BE2C (cell line): ENCODE data around the gene CKAP5.

Source experiments
- DNase-seq: peaks from one replicate; pipeline ENCODE4 v3.0.0-alpha.2; 2020
- H3K27me3 ChIP-seq: fragments of 250-450 bp; sonication (Bioruptor Pico); 2 replicates; pipeline ENCODE4 v1.5.1; 2020; ENCODE audit warnings: mild to moderate bottlenecking
- H3K36me3 ChIP-seq: fragments of 250-450 bp; sonication (Bioruptor Pico); 2 replicates; pipeline ENCODE4 v1.5.1; 2020; ENCODE audit warnings: mild to moderate bottlenecking
- H3K4me1 ChIP-seq: fragments of 250-450 bp; sonication (Bioruptor Pico); 2 replicates; pipeline ENCODE4 v1.5.1; 2020
- H3K4me3 ChIP-seq: 2 replicates; pipeline ENCODE4 v1.5.1; 2011; ENCODE audit warnings: low read depth, low read length
- H3K9me3 ChIP-seq: fragments of 250-450 bp; sonication (Bioruptor Pico); 2 replicates; pipeline ENCODE4 v1.5.1; 2020
- TF ChIP-seq, protein P1 (sequence below): IDR thresholded peaks from 2 replicates; pipeline ENCODE4 v1.5.1; 2012; ENCODE audit warnings: mild to moderate bottlenecking, low read depth, low read length

Gene CKAP5

DNA sequence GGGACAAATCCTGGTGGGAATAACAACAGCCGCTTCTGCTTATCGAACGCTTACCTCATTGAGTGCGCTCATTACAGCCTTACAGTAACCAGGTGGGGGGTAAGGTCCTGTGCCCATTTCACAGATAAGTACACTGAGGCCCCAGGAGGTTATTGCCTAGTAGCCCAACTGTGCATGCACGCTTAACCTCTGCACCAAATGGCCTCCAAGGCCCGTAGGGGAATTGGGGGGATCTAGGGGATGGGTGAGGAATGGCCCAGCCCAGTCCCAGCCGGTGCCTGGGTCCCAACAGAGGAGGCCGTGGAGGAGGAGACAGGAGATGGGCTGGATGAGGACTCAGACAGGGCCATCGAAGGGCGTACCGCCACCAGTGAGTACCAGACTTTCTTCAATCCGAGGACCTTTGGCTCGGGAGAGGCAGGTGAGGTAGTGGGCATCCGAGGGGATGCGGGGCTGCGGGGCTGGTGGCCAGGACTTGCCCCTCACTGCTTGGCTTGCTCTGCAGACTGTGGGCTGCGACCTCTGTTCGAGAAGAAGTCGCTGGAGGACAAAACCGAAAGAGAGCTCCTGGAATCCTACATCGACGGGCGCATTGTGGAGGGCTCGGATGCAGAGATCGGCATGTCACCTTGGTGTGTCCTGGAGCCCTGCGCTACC, 119.7 kb downstream of the CKAP5 start:
- TF ChIP-seq, protein P1, sequence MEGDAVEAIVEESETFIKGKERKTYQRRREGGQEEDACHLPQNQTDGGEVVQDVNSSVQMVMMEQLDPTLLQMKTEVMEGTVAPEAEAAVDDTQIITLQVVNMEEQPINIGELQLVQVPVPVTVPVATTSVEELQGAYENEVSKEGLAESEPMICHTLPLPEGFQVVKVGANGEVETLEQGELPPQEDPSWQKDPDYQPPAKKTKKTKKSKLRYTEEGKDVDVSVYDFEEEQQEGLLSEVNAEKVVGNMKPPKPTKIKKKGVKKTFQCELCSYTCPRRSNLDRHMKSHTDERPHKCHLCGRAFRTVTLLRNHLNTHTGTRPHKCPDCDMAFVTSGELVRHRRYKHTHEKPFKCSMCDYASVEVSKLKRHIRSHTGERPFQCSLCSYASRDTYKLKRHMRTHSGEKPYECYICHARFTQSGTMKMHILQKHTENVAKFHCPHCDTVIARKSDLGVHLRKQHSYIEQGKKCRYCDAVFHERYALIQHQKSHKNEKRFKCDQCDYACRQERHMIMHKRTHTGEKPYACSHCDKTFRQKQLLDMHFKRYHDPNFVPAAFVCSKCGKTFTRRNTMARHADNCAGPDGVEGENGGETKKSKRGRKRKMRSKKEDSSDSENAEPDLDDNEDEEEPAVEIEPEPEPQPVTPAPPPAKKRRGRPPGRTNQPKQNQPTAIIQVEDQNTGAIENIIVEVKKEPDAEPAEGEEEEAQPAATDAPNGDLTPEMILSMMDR, result no peak
- Histone ChIP-seq H3K4me3 (no peak overlapping the region), H3K9me3 (no peaks in the 10 kb centered on the region), H3K27me3 (no peaks in the 10 kb centered on the region), H3K36me3 (no peaks in the 10 kb centered on the region), H3K4me1 (no peaks in the 10 kb centered on the region)
- DNase-seq, result no peak

DNA sequence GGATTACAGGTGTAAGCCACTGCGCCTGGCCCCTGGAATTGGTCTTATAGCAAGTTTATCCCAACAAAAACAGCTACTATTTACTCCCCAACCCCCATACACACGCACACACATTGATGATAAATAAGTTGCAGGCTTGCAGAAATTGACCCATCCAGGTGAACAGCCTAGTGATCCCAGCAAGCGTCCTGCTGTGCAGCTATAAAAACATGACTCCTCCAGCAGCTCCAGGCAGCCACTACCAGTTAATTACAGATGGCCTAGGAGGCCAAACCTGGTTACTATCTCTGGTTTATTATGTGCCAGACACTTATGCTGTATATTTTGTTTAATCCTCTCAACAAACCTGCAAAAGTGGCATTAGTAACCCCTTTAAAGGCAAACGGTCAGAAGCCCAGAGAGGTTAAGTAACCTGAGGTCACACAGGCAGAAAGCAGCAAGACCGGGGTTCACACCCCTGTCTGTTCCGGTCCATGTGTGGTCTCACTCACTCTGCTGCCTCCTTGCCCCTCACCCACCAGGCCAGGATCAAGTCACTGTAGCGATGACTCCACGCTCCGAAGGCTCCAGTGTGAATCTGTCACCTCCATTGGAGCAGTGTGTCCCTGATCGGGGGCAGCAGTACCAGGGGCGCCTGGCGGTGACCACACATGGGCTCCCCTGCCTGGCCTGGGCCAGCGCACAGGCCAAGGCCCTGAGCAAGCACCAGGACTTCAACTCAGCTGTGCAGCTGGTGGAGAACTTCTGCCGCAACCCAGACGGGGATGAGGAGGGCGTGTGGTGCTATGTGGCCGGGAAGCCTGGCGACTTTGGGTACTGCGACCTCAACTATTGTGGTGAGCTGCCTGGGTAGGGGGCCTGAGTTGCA, 120.5 kb downstream of the CKAP5 start:
- H3K9me3 ChIP-seq, result no peaks in the 10 kb centered on the region
- H3K4me3 ChIP-seq, result no peak overlapping the region
- no peak for DNase-seq
- H3K4me1 ChIP-seq, result no peaks in the 10 kb centered on the region
- no peaks in the 10 kb centered on the region for H3K27me3 ChIP-seq
- TF ChIP-seq, protein P1, result no peak
- H3K36me3 ChIP-seq, result no peaks in the 10 kb centered on the region

DNA sequence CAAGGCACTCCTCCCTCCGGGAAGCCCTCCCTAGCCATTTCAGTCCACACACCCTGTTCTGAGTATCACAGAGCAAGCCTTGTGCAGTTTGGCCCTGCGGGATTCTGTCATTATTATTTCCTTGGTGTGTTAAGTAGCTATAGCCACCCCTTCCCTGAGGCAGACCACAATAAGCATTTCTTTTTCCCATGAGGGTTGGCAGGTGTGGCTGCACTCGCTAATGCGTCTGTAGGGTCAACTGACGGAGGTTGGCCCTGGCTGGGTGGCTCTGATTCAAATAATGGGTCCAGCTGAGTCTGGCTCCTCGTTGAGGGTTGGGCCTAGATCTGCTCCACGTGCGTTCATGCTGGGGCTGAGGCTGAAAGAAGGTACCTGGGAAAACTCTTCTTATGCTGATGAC, 122.0 kb downstream of the CKAP5 start:
- H3K27me3 ChIP-seq, result no peaks in the 10 kb centered on the region
- H3K36me3 ChIP-seq, result no peaks in the 10 kb centered on the region
- H3K4me1 ChIP-seq, result no peaks in the 10 kb centered on the region
- no peak overlapping the region for H3K4me3 ChIP-seq
- DNase-seq, result no peak
- TF ChIP-seq, protein P1, result no peak
- H3K9me3 ChIP-seq, result no peaks in the 10 kb centered on the region

DNA sequence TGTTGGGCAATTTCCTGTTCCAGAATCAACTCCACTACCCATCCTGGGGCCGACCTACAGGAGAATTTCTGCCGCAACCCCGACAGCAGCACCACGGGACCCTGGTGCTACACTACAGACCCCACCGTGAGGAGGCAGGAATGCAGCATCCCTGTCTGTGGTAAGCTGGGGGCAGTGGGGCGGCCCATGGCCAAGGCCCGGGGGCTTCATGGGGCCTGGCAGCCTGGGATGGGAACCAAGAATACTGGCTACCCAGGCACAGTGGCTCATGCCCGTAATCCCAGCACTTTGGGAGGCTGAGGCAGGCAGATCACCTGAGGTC, 122.8 kb downstream of the CKAP5 start:
- no peaks in the 10 kb centered on the region for H3K4me1 ChIP-seq
- DNase-seq, result no peak
- TF ChIP-seq, protein P1, result no peak
- no peaks in the 10 kb centered on the region for H3K36me3 ChIP-seq
- no peaks in the 10 kb centered on the region for H3K27me3 ChIP-seq
- H3K4me3 ChIP-seq, result no peak overlapping the region
- H3K9me3 ChIP-seq, result no peaks in the 10 kb centered on the region

DNA sequence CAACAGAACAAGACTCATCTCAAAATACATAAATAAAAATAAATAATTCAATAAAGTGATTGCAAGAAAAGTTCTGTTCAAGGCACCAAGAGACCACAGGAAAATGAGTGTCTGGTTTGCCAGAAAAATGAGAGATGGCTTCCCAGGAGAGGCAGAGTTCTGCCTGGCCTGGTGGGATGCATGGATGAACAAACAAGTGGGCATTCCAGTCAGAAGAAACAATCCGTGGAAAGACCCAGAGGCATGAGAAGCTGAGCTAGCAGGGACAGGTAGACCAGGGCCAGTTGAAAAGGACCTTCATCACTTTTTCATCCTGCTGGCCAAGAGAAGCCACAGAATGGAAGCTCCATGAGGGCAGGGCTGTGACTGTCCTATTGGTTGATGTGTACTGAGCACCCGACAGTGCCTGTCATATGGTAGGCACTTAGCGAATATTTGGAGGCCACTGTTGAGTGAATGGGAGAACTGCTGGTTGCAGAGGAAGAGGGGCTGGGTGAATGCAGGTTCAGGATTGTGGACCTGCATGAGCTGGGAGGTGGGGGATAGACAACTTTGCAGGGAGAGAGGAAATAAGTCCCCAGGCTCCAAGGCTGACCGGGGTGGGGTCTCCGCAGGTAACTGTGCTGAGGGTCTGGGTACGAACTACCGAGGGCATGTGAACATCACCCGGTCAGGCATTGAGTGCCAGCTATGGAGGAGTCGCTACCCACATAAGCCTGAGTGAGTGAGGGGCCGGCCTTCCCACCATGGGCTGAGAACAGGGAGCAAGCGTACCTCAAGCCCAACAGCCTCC, 123.3 kb downstream of the CKAP5 start:
- DNase-seq, result no peak
- TF ChIP-seq, protein P1, result no peak
- H3K4me3 ChIP-seq, result no peak overlapping the region
- no peaks in the 10 kb centered on the region for H3K36me3 ChIP-seq
- no peaks in the 10 kb centered on the region for H3K4me1 ChIP-seq
- no peaks in the 10 kb centered on the region for H3K9me3 ChIP-seq
- H3K27me3 ChIP-seq, result no peaks in the 10 kb centered on the region
